Activated CD8-positive, alpha-beta T cell treated with anti-CD3 and anti-CD28 coated beads, Interleukin-2, amount 10 ng/mL, durations not matched to agents 7 days and 5 days (primary cell): Measurements from ENCODE around the gene CHRM1. TPM values are rescaled to one million over a fixed set of nuclear protein-coding genes. Genes with fewer than 3 reads are reported as not detected.

Source experiments
- ATAC-seq: fragments of 150-1000 bp; cut with Tn5 transposase; one replicate; pipeline ENCODE4 v1.10.0; 2021; ENCODE audit warnings: moderate library complexity
- CTCF ChIA-PET: fragments of 350-600 bp; sonication (Branson Sonifier 250); formaldehyde crosslinking; loops from one replicate; lab custom pipeline; 2021; ENCODE audit warnings: antibody characterized with exemption; lab: Charles Lee
- POLR2A ChIA-PET: fragments of 350-600 bp; sonication (Branson Sonifier 250); formaldehyde crosslinking; loops from one replicate; lab custom pipeline; 2021; ENCODE audit warnings: antibody characterized with exemption; lab: Charles Lee
- DNase-seq: peaks from one replicate; pipeline ENCODE4 v3.0.0-alpha.2; 2020
- H3K27ac Mint-ChIP-seq: one replicate; pipeline ENCODE4 v1.8.0; 2021; ENCODE audit warnings: mild to moderate bottlenecking, mixed read lengths
- H3K27me3 Mint-ChIP-seq: one replicate; pipeline ENCODE4 v1.8.0; 2021; ENCODE audit warnings: low read depth, mixed read lengths
- H3K36me3 Mint-ChIP-seq: one replicate; pipeline ENCODE4 v1.8.0; 2021; ENCODE audit warnings: low read depth, mixed read lengths
- H3K4me1 Mint-ChIP-seq: one replicate; pipeline ENCODE4 v1.8.0; 2021; ENCODE audit warnings: low read depth, mixed read lengths
- H3K4me3 Mint-ChIP-seq: one replicate; pipeline ENCODE4 v1.8.0; 2021; ENCODE audit warnings: mild to moderate bottlenecking, mixed read lengths
- H3K9me3 Mint-ChIP-seq: one replicate; pipeline ENCODE4 v1.8.0; 2022; ENCODE audit warnings: mixed read lengths; ENCODE audit not compliant: insufficient read depth
- total RNA-seq, 2 experiments: library from RNA; stranded (reverse); gene quantifications; one replicate each; pipeline ENCODE4 v1.2.3, GENCODE V29; 2021

CHRM1 gene
- total RNA-seq, 2 experiments from 2014 or later: not detected

DNA sequence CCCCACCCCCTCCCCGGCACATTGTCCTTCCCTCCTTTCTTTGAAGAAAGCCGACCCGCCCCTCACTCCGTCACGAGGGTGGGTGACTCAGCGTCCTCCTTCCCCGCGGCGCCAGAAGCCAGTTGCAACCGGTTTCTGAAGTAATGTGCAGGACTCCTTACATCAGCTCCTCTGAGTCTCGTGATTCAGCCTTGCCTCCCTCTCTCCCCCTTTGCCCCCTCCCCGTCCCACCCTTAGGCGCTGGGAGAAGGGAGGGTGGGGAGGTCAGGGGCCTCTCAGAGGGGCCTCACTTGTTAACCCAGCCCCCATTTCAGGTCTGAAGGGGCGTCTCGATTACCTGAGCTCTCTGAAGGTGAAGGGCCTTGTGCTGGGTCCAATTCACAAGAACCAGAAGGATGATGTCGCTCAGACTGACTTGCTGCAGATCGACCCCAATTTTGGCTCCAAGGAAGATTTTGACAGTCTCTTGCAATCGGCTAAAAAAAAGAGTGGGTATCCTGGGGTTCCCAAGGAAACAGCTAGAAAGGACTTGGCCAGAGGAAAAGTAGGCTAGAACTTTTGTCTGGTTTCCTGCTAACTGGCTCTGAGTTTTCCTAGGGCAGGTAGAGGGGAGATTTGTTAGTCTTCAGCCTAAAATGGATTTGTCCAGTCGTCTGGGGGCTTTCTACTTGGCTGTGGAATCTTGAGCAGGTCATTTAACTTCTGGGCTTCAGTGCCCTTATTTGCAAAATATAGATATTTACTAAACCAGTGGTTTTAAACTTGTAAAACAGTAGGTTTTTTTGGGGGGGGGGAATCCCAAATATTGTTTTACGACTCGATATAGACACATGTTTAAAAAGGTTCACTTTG lies 39.4 kb downstream of the CHRM1 start:
- ATAC-seq: peak; percentile 63
- CTCF ChIA-PET: interaction anchor here (0.9 to 3.9 kb wide), 21 partner anchors 13 to 457 kb away, joined by 3 to 46 read pairs (median 5); partner anchors contain the start of genes HNRNPUL2, NXF1, POLR2G and TAF6L

GRCh38 chr11:62880803-62881578 lies 40.2 kb downstream of the CHRM1 start, which contains the start of gene SLC3A2:
SLC3A2 (plus strand) TSS chr11:62880896; CDS start chr11:62881024, 128 bp downstream.
- CTCF ChIA-PET: interaction anchor here (0.7 to 3.9 kb wide), 24 partner anchors 13 to 324 kb away, joined by 3 to 46 read pairs (median 4); partner anchors contain the start of genes C11orf98, CSKMT, HNRNPUL2 and NXF1
- POLR2A ChIA-PET: interaction anchor here (0.5 to 5.2 kb wide), 43 partner anchors 8 to 1454 kb away, joined by 3 to 114 read pairs (median 4); partner anchors contain the start of genes C11orf98, CSKMT, HNRNPUL2 and NXF1
- Mint-ChIP-seq H3K27me3 (no peaks in the 10 kb centered on the region), H3K4me3 (peak within 1 kb of the TSS; percentile 100), H3K27ac (peak within 1 kb of the TSS; percentile 100), H3K36me3 (peaks cover 62% of the 10 kb centered on the region), H3K9me3 (no peaks in the 10 kb centered on the region), H3K4me1 (peaks cover 49% of the 10 kb centered on the region)
- DNase-seq (peak; percentile 92), ATAC-seq (peak; percentile 87)

More for the DNA sequence above, 39.4 kb downstream of the CHRM1 start:
- DNase-seq: peak; percentile 98
- peaks cover 67% of the 10 kb centered on the region for H3K36me3 Mint-ChIP-seq
- H3K4me1 Mint-ChIP-seq: peaks cover 49% of the 10 kb centered on the region
- POLR2A ChIA-PET: interaction anchor here (0.5 to 5.2 kb wide), 38 partner anchors 8 to 949 kb away, joined by 3 to 114 read pairs (median 5); partner anchors contain the start of genes C11orf98, CSKMT, HNRNPUL2 and POLR2G
- H3K9me3 Mint-ChIP-seq: no peaks in the 10 kb centered on the region
- no peaks in the 10 kb centered on the region for H3K27me3 Mint-ChIP-seq
- peak overlapping the region; percentile 100 for H3K27ac Mint-ChIP-seq
- H3K4me3 Mint-ChIP-seq: peak overlapping the region; percentile 100

- H3K36me3 Mint-ChIP-seq: peaks cover 55% of the 10 kb centered on the region
Measured at GRCh38 chr11:62880231-62880802, 40.8 kb downstream of the CHRM1 start.

GRCh38 chr11:62879235-62879978 lies 41.8 kb downstream of the CHRM1 start:
- ATAC-seq (no peak), DNase-seq (no peak)
- Mint-ChIP-seq H3K4me1 (peaks cover 38% of the 10 kb centered on the region), H3K9me3 (no peaks in the 10 kb centered on the region), H3K27me3 (no peaks in the 10 kb centered on the region), H3K4me3 (peak overlapping the region; percentile 100), H3K36me3 (peaks cover 50% of the 10 kb centered on the region), H3K27ac (peak overlapping the region; percentile 100)
- ChIA-PET CTCF (interaction anchor here (0.7 to 3.9 kb wide), 3 partner anchors 16 to 117 kb away, joined by 3 to 46 read pairs (median 18); partner anchors contain the start of gene TMEM179B), POLR2A (interaction anchor here (0.5 to 4.8 kb wide), 5 partner anchors 8 to 111 kb away, joined by 3 to 114 read pairs (median 3); partner anchors contain the start of gene WDR74)

More at GRCh38 chr11:62880231-62880802, 40.8 kb downstream of the CHRM1 start:
- Mint-ChIP-seq H3K27ac (peak overlapping the region; percentile 100), H3K4me3 (peak overlapping the region; percentile 100), H3K4me1 (peaks cover 44% of the 10 kb centered on the region), H3K27me3 (no peaks in the 10 kb centered on the region), H3K9me3 (no peaks in the 10 kb centered on the region)
- ChIA-PET CTCF (interaction anchor here (0.9 to 3.9 kb wide), 13 partner anchors 17 to 323 kb away, joined by 3 to 46 read pairs (median 5); partner anchors contain the start of genes C11orf98, CSKMT, HNRNPUL2 and NXF1), POLR2A (interaction anchor here (0.6 to 5.2 kb wide), 18 partner anchors 9 to 1455 kb away, joined by 3 to 114 read pairs (median 4); partner anchors contain the start of genes HNRNPUL2, NXF1, POLR2G and TAF6L)
- peak; percentile 3 for ATAC-seq
- DNase-seq: no peak

- POLR2A ChIA-PET: interaction anchor here (0.6 to 1.7 kb wide), 2 partner anchors 35 to 89 kb away, joined by 3 to 10 read pairs; partner anchors contain the start of gene TMEM179B
- ATAC-seq: no peak
Measured at GRCh38 chr11:62876712-62877111, 44.5 kb downstream of the CHRM1 start.

GRCh38 chr11:62875698-62876478 lies 45.3 kb downstream of the CHRM1 start:
- ATAC-seq: no peak
- no peak for DNase-seq
- CTCF ChIA-PET: interaction anchor here (0.7 to 4.2 kb wide), 5 partner anchors 12 to 89 kb away, joined by 3 to 20 read pairs (median 6); partner anchors contain the start of gene TMEM179B
- Mint-ChIP-seq H3K9me3 (no peaks in the 10 kb centered on the region), H3K27ac (no peak overlapping the region), H3K4me1 (peaks cover 17% of the 10 kb centered on the region), H3K4me3 (no peak overlapping the region), H3K27me3 (no peaks in the 10 kb centered on the region), H3K36me3 (peaks cover 19% of the 10 kb centered on the region)
- POLR2A ChIA-PET: interaction anchor here (0.6 to 1.8 kb wide), 4 partner anchors 20 to 88 kb away, joined by 3 to 11 read pairs (median 6); partner anchors contain the start of gene TMEM179B

More at GRCh38 chr11:62876712-62877111, 44.5 kb downstream of the CHRM1 start:
- peaks cover 25% of the 10 kb centered on the region for H3K36me3 Mint-ChIP-seq
- no peak overlapping the region for H3K4me3 Mint-ChIP-seq
- DNase-seq: no peak
- no peaks in the 10 kb centered on the region for H3K27me3 Mint-ChIP-seq
- CTCF ChIA-PET: interaction anchor here (1.9 to 2.8 kb wide), 2 partner anchors 13 to 91 kb away, joined by 5 to 7 read pairs; no protein-coding TSS in a partner anchor
- peaks cover 17% of the 10 kb centered on the region for H3K4me1 Mint-ChIP-seq
- H3K9me3 Mint-ChIP-seq: no peaks in the 10 kb centered on the region
- H3K27ac Mint-ChIP-seq: no peak overlapping the region

- DNase-seq: no peak
- H3K36me3 Mint-ChIP-seq: peaks cover 12% of the 10 kb centered on the region
- no peak overlapping the region for H3K4me3 Mint-ChIP-seq
- no peak for ATAC-seq
- no peaks in the 10 kb centered on the region for H3K9me3 Mint-ChIP-seq
- H3K27me3 Mint-ChIP-seq: no peaks in the 10 kb centered on the region
- ChIA-PET POLR2A (interaction anchor here (1.7 to 3.3 kb wide), 3 partner anchors 19 to 34 kb away, joined by 10 to 12 read pairs (median 11); no protein-coding TSS in a partner anchor), CTCF (interaction anchor here (1.2 to 4.2 kb wide), 4 partner anchors 11 to 88 kb away, joined by 4 to 20 read pairs (median 6); partner anchors contain the start of gene TMEM179B)
- peaks cover 9% of the 10 kb centered on the region for H3K4me1 Mint-ChIP-seq
- no peak overlapping the region for H3K27ac Mint-ChIP-seq
Measured at GRCh38 chr11:62874851-62875250, 46.3 kb downstream of the CHRM1 start.

DNA sequence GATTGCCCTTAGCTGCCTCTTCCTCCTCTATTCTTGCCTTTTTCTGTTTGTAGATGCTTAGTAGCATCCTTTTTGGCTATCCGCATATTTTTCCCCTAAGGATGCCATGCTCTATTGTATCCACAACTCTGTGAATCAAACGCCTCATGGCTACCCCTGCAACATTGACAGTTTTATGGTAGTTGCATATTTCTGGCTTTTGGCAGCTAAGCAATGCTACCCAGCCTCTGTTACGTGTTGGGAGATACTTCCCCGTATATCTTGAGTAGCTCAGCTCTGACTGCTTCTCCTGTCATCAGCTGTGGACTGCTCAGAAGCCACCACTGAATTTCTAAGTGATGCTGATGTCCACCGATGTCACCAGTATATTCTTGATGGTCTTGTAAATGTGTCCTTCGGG lies 55.5 kb downstream of the CHRM1 start:
- H3K27ac Mint-ChIP-seq: no peak overlapping the region
- ChIA-PET CTCF (interaction anchor here (5.0 kb wide), 1 partner anchor 78 kb away, joined by 80 read pairs; the partner anchor contains the start of gene TMEM179B), POLR2A (interaction anchor here (0.6 to 5.9 kb wide), 4 partner anchors 10 to 25 kb away, joined by 3 to 68 read pairs (median 14); partner anchors contain the start of genes SLC3A2 and WDR74)
- H3K9me3 Mint-ChIP-seq: no peaks in the 10 kb centered on the region
- ATAC-seq: no peak
- no peak for DNase-seq
- H3K27me3 Mint-ChIP-seq: no peaks in the 10 kb centered on the region
- H3K36me3 Mint-ChIP-seq: no peaks in the 10 kb centered on the region
- H3K4me1 Mint-ChIP-seq: peaks cover 27% of the 10 kb centered on the region
- H3K4me3 Mint-ChIP-seq: no peak overlapping the region
